HCT116 (cell line): ENCODE data around the gene ATP1A4.

ENCODE experiments used
- CTCF ChIP-seq, 3 experiments: fragments of 200-600 bp in 1 of 3; sonication (generic) in 1 of 3; IDR thresholded peaks in 2 of 3; conservative IDR thresholded peaks in 1 of 3; 2 replicates each; pipeline ENCODE4 v1.5.1; 2012 to 2017; ENCODE audit warnings: low read depth in 2 of 3, low read length in 2 of 3, antibody characterized with exemption in 1 of 3, borderline replicate concordance in 1 of 3, control low read depth in 1 of 3, mild to moderate bottlenecking in 1 of 3, mixed read lengths in 1 of 3, mixed run types in 1 of 3, moderate library complexity in 1 of 3; ENCODE audit not compliant: insufficient read depth in 1 of 3
- EZH2phosphoT487 ChIP-seq: fragments of 200-600 bp; IDR thresholded peaks from 2 replicates; pipeline ENCODE4 v1.6.1; 2018; ENCODE audit warnings: antibody characterized with exemption, borderline replicate concordance
- MAX ChIP-seq: IDR thresholded peaks from 2 replicates; pipeline ENCODE4 v1.6.1; 2012
- POLR2A ChIP-seq: IDR thresholded peaks from 2 replicates; pipeline ENCODE4 v1.7.0; 2011; ENCODE audit warnings: borderline replicate concordance; ENCODE audit not compliant: insufficient read depth, insufficient read length; ENCODE audit errors: extremely low read depth
- POLR2AphosphoS5 ChIP-seq: IDR thresholded peaks from 2 replicates; pipeline ENCODE4 v1.6.1; 2011; ENCODE audit warnings: mild to moderate bottlenecking, low read depth, low read length, moderate library complexity
- RAD21 ChIP-seq: IDR thresholded peaks from 2 replicates; pipeline ENCODE4 v1.6.1; 2012; ENCODE audit warnings: low read depth, mild to moderate bottlenecking
- SIN3A ChIP-seq: IDR thresholded peaks from 2 replicates; pipeline ENCODE4 v1.6.1; 2012; ENCODE audit warnings: low read depth
- SP1 ChIP-seq: IDR thresholded peaks from 2 replicates; pipeline ENCODE4 v1.6.1; 2012; ENCODE audit warnings: low read depth

DNA sequence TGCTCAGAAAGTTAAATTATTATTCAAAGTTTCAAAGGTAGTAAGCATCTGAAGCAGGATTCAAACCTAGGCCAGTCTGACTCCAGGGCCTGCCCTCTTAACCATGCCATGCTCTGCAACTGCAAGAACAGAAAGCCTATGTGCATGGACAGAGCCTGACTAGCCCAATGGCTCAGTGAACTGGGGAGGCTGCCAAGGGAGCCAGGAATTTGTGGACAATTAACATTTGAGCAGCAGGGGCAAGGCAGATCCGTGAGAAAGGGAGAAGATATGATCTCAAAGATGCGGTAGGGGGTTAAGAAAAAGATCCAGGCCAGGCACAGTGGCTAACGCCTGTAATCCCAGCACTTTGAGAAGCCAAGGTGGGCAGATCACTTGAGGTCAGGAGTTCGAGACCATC lies 6.5 kb upstream of the ATP1A4 start:
- TF ChIP-seq CTCF (IDR thresholded peaks at IDR 0.05 in 2 of 3, conservative IDR thresholded peaks at IDR 0.05 in 1 of 3; ENCODE audit: borderline replicate concordance in 1 of 3, insufficient read depth in 1 of 3, low read depth in 2 of 3, low read length in 2 of 3) (no peak), POLR2AphosphoS5 (no peak), SP1 (no peak), RAD21 (no peak), SIN3A (no peak), POLR2A (no peak), MAX (no peak), EZH2phosphoT487 (no peak)
